Measurements from ENCODE around the gene ZBTB17. TPM values are rescaled to one million over a fixed set of nuclear protein-coding genes. Genes with fewer than 3 reads are reported as not detected.

Gene ZBTB17
- total RNA-seq, 1 donor from 2014 or later = 19.5 TPM

DNA sequence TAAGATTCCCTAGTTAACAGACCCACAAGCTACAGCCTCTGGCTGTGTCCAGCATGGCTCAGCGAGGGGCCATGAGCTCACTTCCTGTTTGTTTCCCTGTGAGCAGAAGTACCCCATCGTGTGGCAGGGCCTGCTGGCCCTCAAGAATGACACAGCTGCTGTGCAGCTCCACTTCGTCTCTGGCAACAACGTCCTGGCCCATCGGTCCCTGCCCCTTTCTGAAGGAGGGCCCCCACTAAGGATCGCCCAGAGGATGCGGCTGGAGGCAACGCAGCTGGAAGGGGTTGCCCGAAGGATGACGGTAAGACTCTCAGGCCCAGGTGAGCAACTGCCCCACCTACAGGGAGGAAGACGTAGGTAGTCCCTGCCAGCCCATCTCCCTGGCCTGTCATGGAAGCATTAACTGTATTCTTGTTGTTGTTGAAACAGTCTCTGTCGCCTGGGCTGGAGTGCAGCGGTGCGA lies 38.2 kb downstream of the ZBTB17 start:
- Histone ChIP-seq H3K4me2 (no peak overlapping the region), H3K36me3 (no peaks in the 10 kb centered on the region), H3K27ac (no peak overlapping the region), H3F3A (ENCODE audit: low read depth) (peaks cover 7% of the 10 kb centered on the region), H3K4me1 (no peaks in the 10 kb centered on the region), H3K27me3 (no peaks in the 10 kb centered on the region), H3K9me3 (ENCODE audit: low read depth) (no peaks in the 10 kb centered on the region), H4K20me1 (ENCODE audit: low read depth) (peaks cover 5% of the 10 kb centered on the region), H3K9ac (no peak overlapping the region), H3K4me3 (no peak overlapping the region), H2AFZ (replicated peaks) (no peak overlapping the region), H3K79me2 (ENCODE audit: low read depth) (no peaks in the 10 kb centered on the region)
- Mint-ChIP-seq H3K4me1 (peaks cover 4% of the 10 kb centered on the region), H3K27me3 (ENCODE audit: insufficient read depth, low read depth) (peaks cover 11% of the 10 kb centered on the region), H3K27ac (no peak overlapping the region), H3K9me3 (no peaks in the 10 kb centered on the region), H3K4me3 (no peak overlapping the region), H3K36me3 (peaks cover 51% of the 10 kb centered on the region)
- TF ChIP-seq EZH2 (IDR thresholded peaks at IDR 0.05) = no peak
- TF ChIP-seq, protein P1, sequence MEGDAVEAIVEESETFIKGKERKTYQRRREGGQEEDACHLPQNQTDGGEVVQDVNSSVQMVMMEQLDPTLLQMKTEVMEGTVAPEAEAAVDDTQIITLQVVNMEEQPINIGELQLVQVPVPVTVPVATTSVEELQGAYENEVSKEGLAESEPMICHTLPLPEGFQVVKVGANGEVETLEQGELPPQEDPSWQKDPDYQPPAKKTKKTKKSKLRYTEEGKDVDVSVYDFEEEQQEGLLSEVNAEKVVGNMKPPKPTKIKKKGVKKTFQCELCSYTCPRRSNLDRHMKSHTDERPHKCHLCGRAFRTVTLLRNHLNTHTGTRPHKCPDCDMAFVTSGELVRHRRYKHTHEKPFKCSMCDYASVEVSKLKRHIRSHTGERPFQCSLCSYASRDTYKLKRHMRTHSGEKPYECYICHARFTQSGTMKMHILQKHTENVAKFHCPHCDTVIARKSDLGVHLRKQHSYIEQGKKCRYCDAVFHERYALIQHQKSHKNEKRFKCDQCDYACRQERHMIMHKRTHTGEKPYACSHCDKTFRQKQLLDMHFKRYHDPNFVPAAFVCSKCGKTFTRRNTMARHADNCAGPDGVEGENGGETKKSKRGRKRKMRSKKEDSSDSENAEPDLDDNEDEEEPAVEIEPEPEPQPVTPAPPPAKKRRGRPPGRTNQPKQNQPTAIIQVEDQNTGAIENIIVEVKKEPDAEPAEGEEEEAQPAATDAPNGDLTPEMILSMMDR (IDR thresholded peaks at IDR 0.05) = no peak
- TF ChIP-seq EZH2phosphoT487 (IDR thresholded peaks at IDR 0.05) = no peak
- no peak for DNase-seq (ENCODE audit: low spot score)

DNA sequence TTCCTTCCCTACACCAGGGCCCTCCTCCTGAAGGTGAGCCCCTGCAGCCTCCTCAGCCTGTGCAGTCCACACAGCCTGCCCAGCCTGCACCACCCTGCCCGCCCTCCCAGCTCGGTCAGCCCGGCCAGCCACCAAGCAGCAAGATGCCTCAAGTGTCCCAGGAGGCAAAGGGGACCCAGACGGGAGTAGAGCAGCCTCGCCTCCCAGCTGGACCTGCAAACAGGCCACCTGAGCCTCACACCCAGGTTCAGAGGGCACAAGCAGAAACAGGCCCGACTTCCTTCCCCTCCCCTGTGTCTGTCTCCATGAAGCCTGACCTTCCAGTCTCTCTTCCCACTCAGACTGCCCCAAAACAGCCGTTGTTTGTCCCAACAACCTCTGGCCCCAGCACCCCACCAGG lies 38.8 kb downstream of the ZBTB17 start:
- TF ChIP-seq, protein P1 (IDR thresholded peaks at IDR 0.05) = no peak
- TF ChIP-seq EZH2 (IDR thresholded peaks at IDR 0.05) = no peak
- no peak for TF ChIP-seq EZH2phosphoT487 (IDR thresholded peaks at IDR 0.05)
- Histone ChIP-seq H3K9me3 (ENCODE audit: low read depth) (no peaks in the 10 kb centered on the region), H3K4me2 (no peak overlapping the region), H3F3A (ENCODE audit: low read depth) (peaks cover 7% of the 10 kb centered on the region), H3K4me3 (no peak overlapping the region), H3K79me2 (ENCODE audit: low read depth) (no peaks in the 10 kb centered on the region), H2AFZ (replicated peaks) (no peak overlapping the region), H3K27ac (no peak overlapping the region), H3K9ac (no peak overlapping the region), H3K4me1 (no peaks in the 10 kb centered on the region), H3K36me3 (no peaks in the 10 kb centered on the region), H3K27me3 (no peaks in the 10 kb centered on the region), H4K20me1 (ENCODE audit: low read depth) (peaks cover 5% of the 10 kb centered on the region)
- Mint-ChIP-seq H3K27me3 (ENCODE audit: insufficient read depth, low read depth) (peaks cover 11% of the 10 kb centered on the region), H3K36me3 (peaks cover 57% of the 10 kb centered on the region), H3K27ac (peak overlapping the region; percentile 91), H3K4me1 (peaks cover 4% of the 10 kb centered on the region), H3K4me3 (no peak overlapping the region), H3K9me3 (no peaks in the 10 kb centered on the region)
- no peak for DNase-seq (ENCODE audit: low spot score)

DNA sequence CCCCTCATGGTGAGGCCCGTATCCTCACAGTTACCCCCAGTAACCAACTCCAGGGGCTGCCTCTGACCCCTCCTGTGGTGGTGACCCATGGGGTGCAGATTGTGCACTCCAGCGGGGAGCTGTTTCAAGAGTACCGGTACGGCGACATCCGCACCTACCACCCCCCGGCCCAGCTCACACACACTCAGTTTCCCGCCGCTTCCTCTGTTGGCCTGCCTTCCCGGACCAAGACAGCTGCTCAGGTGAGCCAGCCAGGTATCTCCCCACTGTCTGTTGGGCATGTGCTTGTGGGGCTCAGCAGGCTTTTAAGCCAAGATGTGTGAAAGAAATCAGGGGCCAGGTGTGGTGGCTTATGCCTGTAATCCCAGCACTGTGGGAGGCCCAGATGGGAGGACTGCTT lies 39.9 kb downstream of the ZBTB17 start:
- Histone ChIP-seq H3K9me3 (ENCODE audit: low read depth) (no peaks in the 10 kb centered on the region), H3K9ac (no peak overlapping the region), H3K27ac (no peak overlapping the region), H3K4me2 (no peak overlapping the region), H3K79me2 (ENCODE audit: low read depth) (no peaks in the 10 kb centered on the region), H3F3A (ENCODE audit: low read depth) (peaks cover 7% of the 10 kb centered on the region), H2AFZ (replicated peaks) (no peak overlapping the region), H3K36me3 (no peaks in the 10 kb centered on the region), H4K20me1 (ENCODE audit: low read depth) (no peaks in the 10 kb centered on the region), H3K4me1 (no peaks in the 10 kb centered on the region), H3K27me3 (no peaks in the 10 kb centered on the region), H3K4me3 (no peak overlapping the region)
- Mint-ChIP-seq H3K4me1 (peaks cover 4% of the 10 kb centered on the region), H3K9me3 (no peaks in the 10 kb centered on the region), H3K36me3 (peaks cover 64% of the 10 kb centered on the region), H3K27me3 (ENCODE audit: insufficient read depth, low read depth) (peaks cover 13% of the 10 kb centered on the region), H3K27ac (no peak overlapping the region), H3K4me3 (no peak overlapping the region)
- no peak for DNase-seq (ENCODE audit: low spot score)
- TF ChIP-seq EZH2phosphoT487 (IDR thresholded peaks at IDR 0.05) (no peak), EZH2 (IDR thresholded peaks at IDR 0.05) (no peak)
- TF ChIP-seq, protein P1 (IDR thresholded peaks at IDR 0.05) = no peak

All from neural progenitor cell (in vitro differentiated cells).